Activated CD8-positive, alpha-beta memory T cell treated with anti-CD3 and anti-CD28 coated beads for 36 hours (primary cell): Measurements from ENCODE around the gene ATXN2L. TPM values are rescaled to one million over a fixed set of nuclear protein-coding genes. Genes with fewer than 3 reads are reported as not detected.
"Not testable (repeated sequence)": the region's sequence is repeated elsewhere in the genome, so short reads cannot be mapped to it uniquely, and the experiment has no call there.

Experiments
- CTCF ChIA-PET: fragments of 350-600 bp; sonication (Branson Sonifier 250); formaldehyde crosslinking; loops from one replicate; lab custom pipeline; 2021; ENCODE audit warnings: antibody characterized with exemption; lab: Charles Lee
- POLR2A ChIA-PET: fragments of 350-600 bp; sonication (Branson Sonifier 250); formaldehyde crosslinking; loops from one replicate; lab custom pipeline; 2021; ENCODE audit warnings: antibody characterized with exemption; lab: Charles Lee
- total RNA-seq, 2 experiments: library from RNA; stranded (reverse); gene quantifications; one replicate each; pipeline ENCODE4 v1.2.3, GENCODE V29; 2021

Gene ATXN2L
- total RNA-seq, 2 experiments from 2014 or later, result 253 to 260 TPM

GRCh38 chr16:28858421-28858820 lies 35.6 kb downstream of the ATXN2L start:
- POLR2A ChIA-PET, result no interaction called here
- CTCF ChIA-PET, result interaction anchor here (1.1 kb wide), 1 partner anchor 11 kb away, joined by 3 read pairs; no protein-coding TSS in a partner anchor

- ChIA-PET POLR2A (no interaction called here), CTCF (interaction anchor here (0.6 to 1.1 kb wide), 2 partner anchors 12 to 40 kb away, joined by 3 read pairs; no protein-coding TSS in a partner anchor)
Measured at GRCh38 chr16:28859326-28859725, 36.5 kb downstream of the ATXN2L start.

- CTCF ChIA-PET, result interaction anchor here (0.6 to 3.3 kb wide), 11 partner anchors 9 to 87 kb away, joined by 3 to 11 read pairs (median 4); partner anchors contain the start of genes ATP2A1, NFATC2IP and TUFM
- POLR2A ChIA-PET, result interaction anchor here (1.1 to 2.8 kb wide), 5 partner anchors 15 to 88 kb away, joined by 3 to 29 read pairs (median 8); partner anchors contain the start of genes ATXN2L, RABEP2 and TUFM
Measured at GRCh38 chr16:28863929-28864793, 41.4 kb downstream of the ATXN2L start.

GRCh38 chr16:28865001-28865688 lies 42.3 kb downstream of the ATXN2L start:
- POLR2A ChIA-PET, result interaction anchor here (1.1 to 2.8 kb wide), 3 partner anchors 14 to 87 kb away, joined by 3 to 13 read pairs (median 3); partner anchors contain the start of gene ATXN2L
- CTCF ChIA-PET, result interaction anchor here (0.6 to 3.3 kb wide), 8 partner anchors 8 to 80 kb away, joined by 3 to 11 read pairs (median 4); partner anchors contain the start of genes ATP2A1 and ATXN2L

GRCh38 chr16:28865722-28866453 lies 43.1 kb downstream of the ATXN2L start:
- POLR2A ChIA-PET, result interaction anchor here (1.2 to 2.8 kb wide), 2 partner anchors 43 to 86 kb away, joined by 3 to 13 read pairs; partner anchors contain the start of gene ATXN2L
- CTCF ChIA-PET, result interaction anchor here (0.6 to 2.4 kb wide), 5 partner anchors 8 to 388 kb away, joined by 3 to 7 read pairs (median 5); partner anchors contain the start of genes ATP2A1 and ATXN2L

GRCh38 chr16:28866454-28866804 lies 43.6 kb downstream of the ATXN2L start:
- ChIA-PET CTCF (interaction anchor here (0.6 to 2.4 kb wide), 2 partner anchors 12 to 388 kb away, joined by 3 to 7 read pairs; partner anchors contain the start of gene ATP2A1), POLR2A (interaction anchor here (2.8 kb wide), 1 partner anchor 43 kb away, joined by 13 read pairs; the partner anchor contains the start of gene ATXN2L)

GRCh38 chr16:28867241-28867640 lies 44.4 kb downstream of the ATXN2L start:
- CTCF ChIA-PET, result interaction anchor here (0.6 kb wide), 2 partner anchors 20 to 106 kb away, joined by 3 read pairs; no protein-coding TSS in a partner anchor
- POLR2A ChIA-PET, result no interaction called here

GRCh38 chr16:28867646-28868045 lies 44.8 kb downstream of the ATXN2L start:
- CTCF ChIA-PET, result interaction anchor here (0.6 kb wide), 1 partner anchor 106 kb away, joined by 3 read pairs; no protein-coding TSS in a partner anchor
- POLR2A ChIA-PET, result not testable (repeated sequence)

- ChIA-PET CTCF (interaction anchor here (1.2 kb wide), 1 partner anchor 76 kb away, joined by 4 read pairs; no protein-coding TSS in a partner anchor), POLR2A (no interaction called here)
Measured at GRCh38 chr16:28869201-28869600, 46.4 kb downstream of the ATXN2L start.

- POLR2A ChIA-PET, result interaction anchor here (1.3 kb wide), 1 partner anchor 10 kb away, joined by 4 read pairs; no protein-coding TSS in a partner anchor
Measured at GRCh38 chr16:28872952-28873351, 50.2 kb downstream of the ATXN2L start.

GRCh38 chr16:28873543-28874201 lies 50.9 kb downstream of the ATXN2L start:
- ChIA-PET CTCF (interaction anchor here (0.5 to 5.3 kb wide), 7 partner anchors 9 to 71 kb away, joined by 3 to 28 read pairs (median 4); no protein-coding TSS in a partner anchor), POLR2A (interaction anchor here (1.3 kb wide), 1 partner anchor 11 kb away, joined by 4 read pairs; no protein-coding TSS in a partner anchor)

More at GRCh38 chr16:28872952-28873351, 50.2 kb downstream of the ATXN2L start:
- CTCF ChIA-PET, result interaction anchor here (0.6 to 5.3 kb wide), 6 partner anchors 8 to 101 kb away, joined by 3 to 28 read pairs (median 5); no protein-coding TSS in a partner anchor

- ChIA-PET POLR2A (interaction anchor here (0.5 kb wide), 1 partner anchor 66 kb away, joined by 12 read pairs; no protein-coding TSS in a partner anchor), CTCF (interaction anchor here (0.5 to 5.3 kb wide), 6 partner anchors 9 to 70 kb away, joined by 3 to 28 read pairs (median 4); no protein-coding TSS in a partner anchor)
Measured at GRCh38 chr16:28874406-28874805, 51.6 kb downstream of the ATXN2L start.

GRCh38 chr16:28875134-28876018 lies 52.6 kb downstream of the ATXN2L start:
- CTCF ChIA-PET, result interaction anchor here (1.3 to 5.3 kb wide), 2 partner anchors 11 to 69 kb away, joined by 3 to 28 read pairs; no protein-coding TSS in a partner anchor

GRCh38 chr16:28876019-28876659 lies 53.3 kb downstream of the ATXN2L start:
- ChIA-PET CTCF (interaction anchor here (1.3 to 5.3 kb wide), 2 partner anchors 11 to 69 kb away, joined by 3 to 28 read pairs; no protein-coding TSS in a partner anchor), POLR2A (no interaction called here)

More at GRCh38 chr16:28875134-28876018, 52.6 kb downstream of the ATXN2L start:
- POLR2A ChIA-PET, result no interaction called here

- ChIA-PET CTCF (interaction anchor here (1.3 to 5.3 kb wide), 2 partner anchors 12 to 68 kb away, joined by 3 to 28 read pairs; no protein-coding TSS in a partner anchor), POLR2A (no interaction called here)
Measured at GRCh38 chr16:28876973-28877654, 54.3 kb downstream of the ATXN2L start.
